ENCODE data around the gene AHDC1. TPM values are rescaled to one million over a fixed set of nuclear protein-coding genes. Genes with fewer than 3 reads are reported as not detected.

AHDC1 gene
- total and polyA plus RNA-seq, 2 of the 13 experiments (the other 11 are each of a cell fraction or from before 2014, with no cell fraction given) = 1.0 to 2.7 TPM

DNA sequence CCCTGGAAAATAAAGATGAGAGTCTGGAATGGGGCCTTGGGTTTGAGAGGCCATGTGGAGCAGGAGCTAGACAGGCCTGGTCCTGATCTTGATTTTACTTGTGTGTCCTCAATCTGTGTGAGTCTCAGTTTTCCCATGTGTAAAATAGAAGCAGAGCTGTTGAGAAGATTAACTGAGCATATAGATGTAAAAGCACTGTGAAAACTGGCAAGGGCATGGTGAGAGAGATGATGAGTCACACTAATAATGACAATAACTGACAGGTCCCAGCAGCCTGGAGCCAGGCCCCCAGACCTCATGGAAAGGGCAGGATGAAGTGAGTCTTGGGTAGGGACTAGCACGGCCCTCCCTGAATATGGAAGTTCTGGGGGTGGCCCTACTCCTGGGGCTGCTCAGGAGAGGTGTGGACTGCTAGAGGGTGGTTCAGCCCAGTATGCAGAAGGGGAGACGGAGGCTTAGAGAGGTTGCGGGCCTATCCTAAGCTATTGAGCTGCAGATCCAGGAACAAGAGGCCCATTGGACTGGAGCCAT is 2.8 kb upstream of the AHDC1 start (continued):
- TF ChIP-seq, protein P1, sequence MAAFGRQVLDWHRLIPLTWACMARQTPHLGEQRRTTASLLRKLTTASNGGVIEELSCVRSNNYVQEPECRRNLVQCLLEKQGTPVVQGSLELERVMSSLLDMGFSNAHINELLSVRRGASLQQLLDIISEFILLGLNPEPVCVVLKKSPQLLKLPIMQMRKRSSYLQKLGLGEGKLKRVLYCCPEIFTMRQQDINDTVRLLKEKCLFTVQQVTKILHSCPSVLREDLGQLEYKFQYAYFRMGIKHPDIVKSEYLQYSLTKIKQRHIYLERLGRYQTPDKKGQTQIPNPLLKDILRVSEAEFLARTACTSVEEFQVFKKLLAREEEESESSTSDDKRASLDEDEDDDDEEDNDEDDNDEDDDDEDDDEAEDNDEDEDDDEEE (CRISPR knock-in tag; IDR thresholded peaks at IDR 0.05) = no peak
- TF ChIP-seq ZNF530 (CRISPR knock-in tag; IDR thresholded peaks at IDR 0.05; ENCODE audit: low read depth) = no peak
- TF ChIP-seq, protein P2, sequence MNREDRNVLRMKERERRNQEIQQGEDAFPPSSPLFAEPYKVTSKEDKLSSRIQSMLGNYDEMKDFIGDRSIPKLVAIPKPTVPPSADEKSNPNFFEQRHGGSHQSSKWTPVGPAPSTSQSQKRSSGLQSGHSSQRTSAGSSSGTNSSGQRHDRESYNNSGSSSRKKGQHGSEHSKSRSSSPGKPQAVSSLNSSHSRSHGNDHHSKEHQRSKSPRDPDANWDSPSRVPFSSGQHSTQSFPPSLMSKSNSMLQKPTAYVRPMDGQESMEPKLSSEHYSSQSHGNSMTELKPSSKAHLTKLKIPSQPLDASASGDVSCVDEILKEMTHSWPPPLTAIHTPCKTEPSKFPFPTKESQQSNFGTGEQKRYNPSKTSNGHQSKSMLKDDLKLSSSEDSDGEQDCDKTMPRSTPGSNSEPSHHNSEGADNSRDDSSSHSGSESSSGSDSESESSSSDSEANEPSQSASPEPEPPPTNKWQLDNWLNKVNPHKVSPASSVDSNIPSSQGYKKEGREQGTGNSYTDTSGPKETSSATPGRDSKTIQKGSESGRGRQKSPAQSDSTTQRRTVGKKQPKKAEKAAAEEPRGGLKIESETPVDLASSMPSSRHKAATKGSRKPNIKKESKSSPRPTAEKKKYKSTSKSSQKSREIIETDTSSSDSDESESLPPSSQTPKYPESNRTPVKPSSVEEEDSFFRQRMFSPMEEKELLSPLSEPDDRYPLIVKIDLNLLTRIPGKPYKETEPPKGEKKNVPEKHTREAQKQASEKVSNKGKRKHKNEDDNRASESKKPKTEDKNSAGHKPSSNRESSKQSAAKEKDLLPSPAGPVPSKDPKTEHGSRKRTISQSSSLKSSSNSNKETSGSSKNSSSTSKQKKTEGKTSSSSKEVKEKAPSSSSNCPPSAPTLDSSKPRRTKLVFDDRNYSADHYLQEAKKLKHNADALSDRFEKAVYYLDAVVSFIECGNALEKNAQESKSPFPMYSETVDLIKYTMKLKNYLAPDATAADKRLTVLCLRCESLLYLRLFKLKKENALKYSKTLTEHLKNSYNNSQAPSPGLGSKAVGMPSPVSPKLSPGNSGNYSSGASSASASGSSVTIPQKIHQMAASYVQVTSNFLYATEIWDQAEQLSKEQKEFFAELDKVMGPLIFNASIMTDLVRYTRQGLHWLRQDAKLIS (CRISPR knock-in tag; IDR thresholded peaks at IDR 0.05) = no peak
- no peak for TF ChIP-seq AGO2 (optimal IDR thresholded peaks at IDR 0.05; ENCODE audit: low read depth, low read length)
- TF ChIP-seq, protein P3, sequence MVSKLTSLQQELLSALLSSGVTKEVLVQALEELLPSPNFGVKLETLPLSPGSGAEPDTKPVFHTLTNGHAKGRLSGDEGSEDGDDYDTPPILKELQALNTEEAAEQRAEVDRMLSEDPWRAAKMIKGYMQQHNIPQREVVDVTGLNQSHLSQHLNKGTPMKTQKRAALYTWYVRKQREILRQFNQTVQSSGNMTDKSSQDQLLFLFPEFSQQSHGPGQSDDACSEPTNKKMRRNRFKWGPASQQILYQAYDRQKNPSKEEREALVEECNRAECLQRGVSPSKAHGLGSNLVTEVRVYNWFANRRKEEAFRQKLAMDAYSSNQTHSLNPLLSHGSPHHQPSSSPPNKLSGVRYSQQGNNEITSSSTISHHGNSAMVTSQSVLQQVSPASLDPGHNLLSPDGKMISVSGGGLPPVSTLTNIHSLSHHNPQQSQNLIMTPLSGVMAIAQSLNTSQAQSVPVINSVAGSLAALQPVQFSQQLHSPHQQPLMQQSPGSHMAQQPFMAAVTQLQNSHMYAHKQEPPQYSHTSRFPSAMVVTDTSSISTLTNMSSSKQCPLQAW (CRISPR knock-in tag; IDR thresholded peaks at IDR 0.05) = 0 out of 2 replicates have a peak, but pooled peaks have one; percentile 13
- TF ChIP-seq ZNF383 (CRISPR knock-in tag; IDR thresholded peaks at IDR 0.05; ENCODE audit: borderline replicate concordance) = 0 out of 2 replicates have a peak, but pooled peaks have one; percentile 5
- TF ChIP-seq ZFAT (CRISPR knock-in tag; conservative IDR thresholded peaks at IDR 0.05) = no peak
- TF ChIP-seq NAIF1 (CRISPR knock-in tag; IDR thresholded peaks at IDR 0.05; ENCODE audit: borderline replicate concordance) = peak; percentile 62; the same call in 1 of the 2 replicates
- TF ChIP-seq IRF2 (CRISPR knock-in tag; IDR thresholded peaks at IDR 0.05) = 0 out of 2 replicates have a peak, but pooled peaks have one; percentile 4
- TF ChIP-seq, protein P4, sequence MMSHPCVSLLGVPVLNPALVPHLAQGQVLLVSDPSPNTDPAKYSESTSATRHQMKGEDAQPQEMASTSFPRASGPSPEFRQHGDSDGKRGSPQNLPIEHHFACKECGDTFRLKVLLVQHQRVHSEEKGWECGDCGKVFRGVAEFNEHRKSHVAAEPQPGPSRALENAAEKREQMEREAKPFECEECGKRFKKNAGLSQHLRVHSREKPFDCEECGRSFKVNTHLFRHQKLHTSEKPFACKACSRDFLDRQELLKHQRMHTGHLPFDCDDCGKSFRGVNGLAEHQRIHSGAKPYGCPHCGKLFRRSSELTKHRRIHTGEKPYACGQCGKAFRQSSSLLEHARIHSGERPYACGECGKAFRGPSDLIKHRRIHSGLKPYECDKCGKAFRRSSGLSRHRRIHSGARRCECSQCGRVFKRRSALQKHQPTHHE (CRISPR knock-in tag; IDR thresholded peaks at IDR 0.05; ENCODE audit: borderline replicate concordance) = 0 out of 2 replicates have a peak, but pooled peaks have one; percentile 32
- TF ChIP-seq PTBP1 (IDR thresholded peaks at IDR 0.05; ENCODE audit: low read depth, low read length, poor library complexity, severe bottlenecking) = no peak
- TF ChIP-seq MXI1 (IDR thresholded peaks at IDR 0.05; ENCODE audit: borderline replicate concordance, low read depth, low read length) = 0 out of 3 replicates have a peak, but pooled peaks have one; percentile 45
- no peak for TF ChIP-seq ATF7-NPFF (CRISPR knock-in tag; IDR thresholded peaks at IDR 0.05; ENCODE audit: low read depth)
- TF ChIP-seq SMYD3 (CRISPR knock-in tag; IDR thresholded peaks at IDR 0.05) = 0 out of 2 replicates have a peak, but pooled peaks have one; percentile 5
- TF ChIP-seq ZNF124 (CRISPR knock-in tag; IDR thresholded peaks at IDR 0.05) = no peak
- peak; percentile 26 for TF ChIP-seq ZNF230 (CRISPR knock-in tag; IDR thresholded peaks at IDR 0.05)
- no peak for TF ChIP-seq FOXA1 (IDR thresholded peaks at IDR 0.05)
- TF ChIP-seq FOXA1 (CRISPR knock-in tag; IDR thresholded peaks at IDR 0.05) = no peak
- TF ChIP-seq CCAR2 (optimal IDR thresholded peaks at IDR 0.05; ENCODE audit: low read depth, low read length) = no peak
- TF ChIP-seq ZNF879 (CRISPR knock-in tag; IDR thresholded peaks at IDR 0.05) = no peak
- TF ChIP-seq SCMH1 (CRISPR knock-in tag; IDR thresholded peaks at IDR 0.05; ENCODE audit: borderline replicate concordance) = no peak
- TF ChIP-seq TOPORS (CRISPR knock-in tag; IDR thresholded peaks at IDR 0.05) = 0 out of 2 replicates have a peak, but pooled peaks have one; percentile 13
- no peak for TF ChIP-seq LCORL (IDR thresholded peaks at IDR 0.05)
- TF ChIP-seq LCORL (CRISPR knock-in tag; IDR thresholded peaks at IDR 0.05) = no peak

All from HepG2 (cell line).